ENCODE results near the gene SLC35D1.

Gene SLC35D1

GRCh38 chr1:67019600-67020136 is 34.3 kb downstream of the SLC35D1 start:
- H3K36me3 ChIP-seq (ENCODE audit: control insufficient read depth, insufficient read depth, low read length) = no peaks in the 10 kb centered on the region
- H3K27me3 ChIP-seq (ENCODE audit: control insufficient read depth, insufficient read depth, low read length) = peaks cover 6% of the 10 kb centered on the region; the same call in 1 of the 2 replicates
- no peak overlapping the region for H3K27ac ChIP-seq (ENCODE audit: low read length)
- peaks cover 4% of the 10 kb centered on the region; the same call in 1 of the 2 replicates for H3K4me1 ChIP-seq (ENCODE audit: control insufficient read depth, insufficient read depth, low read length)
- peak; percentile 16 for DNase-seq (ENCODE audit: low read depth, low spot score)
- WGBS (ENCODE audit: insufficient coverage, insufficient read length) = no CpG with 5 or more reads among the region's 1 CpG
- H3K4me3 ChIP-seq (ENCODE audit: low read length) = no peak overlapping the region
- H3K9me3 ChIP-seq (ENCODE audit: control insufficient read depth, insufficient read depth, low read length) = no peaks in the 10 kb centered on the region

GRCh38 chr1:67019121-67019520 is 34.8 kb downstream of the SLC35D1 start:
- peaks cover 4% of the 10 kb centered on the region; the same call in 1 of the 2 replicates for H3K4me1 ChIP-seq (ENCODE audit: control insufficient read depth, insufficient read depth, low read length)
- H3K4me3 ChIP-seq (ENCODE audit: low read length) = no peak overlapping the region
- no CpG with 5 or more reads among the region's 4 CpGs for WGBS (ENCODE audit: insufficient coverage, insufficient read length)
- H3K27me3 ChIP-seq (ENCODE audit: control insufficient read depth, insufficient read depth, low read length) = peaks cover 6% of the 10 kb centered on the region; the same call in 1 of the 2 replicates
- no peak for DNase-seq (ENCODE audit: low read depth, low spot score)
- no peaks in the 10 kb centered on the region for H3K9me3 ChIP-seq (ENCODE audit: control insufficient read depth, insufficient read depth, low read length)
- no peak overlapping the region for H3K27ac ChIP-seq (ENCODE audit: low read length)
- H3K36me3 ChIP-seq (ENCODE audit: control insufficient read depth, insufficient read depth, low read length) = no peaks in the 10 kb centered on the region

GRCh38 chr1:67018574-67018973 is 35.4 kb downstream of the SLC35D1 start:
- DNase-seq (ENCODE audit: low read depth, low spot score) = no peak
- WGBS (ENCODE audit: insufficient coverage, insufficient read length) = no CpG with 5 or more reads among the region's 2 CpGs
- Histone ChIP-seq H3K27ac (ENCODE audit: low read length) (no peak overlapping the region), H3K27me3 (ENCODE audit: control insufficient read depth, insufficient read depth, low read length) (peaks cover 6% of the 10 kb centered on the region; the same call in 1 of the 2 replicates), H3K4me3 (ENCODE audit: low read length) (no peak overlapping the region), H3K36me3 (ENCODE audit: control insufficient read depth, insufficient read depth, low read length) (no peaks in the 10 kb centered on the region), H3K9me3 (ENCODE audit: control insufficient read depth, insufficient read depth, low read length) (no peaks in the 10 kb centered on the region), H3K4me1 (ENCODE audit: control insufficient read depth, insufficient read depth, low read length) (peaks cover 4% of the 10 kb centered on the region; the same call in 1 of the 2 replicates)

- no peaks in the 10 kb centered on the region for H3K4me1 ChIP-seq (ENCODE audit: control insufficient read depth, insufficient read depth, low read length)
- H3K9me3 ChIP-seq (ENCODE audit: control insufficient read depth, insufficient read depth, low read length) = no peaks in the 10 kb centered on the region
- H3K27me3 ChIP-seq (ENCODE audit: control insufficient read depth, insufficient read depth, low read length) = no peaks in the 10 kb centered on the region
- no peak for DNase-seq (ENCODE audit: low read depth, low spot score)
- H3K27ac ChIP-seq (ENCODE audit: low read length) = no peak overlapping the region
- no CpG with 5 or more reads among the region's 2 CpGs for WGBS (ENCODE audit: insufficient coverage, insufficient read length)
- no peaks in the 10 kb centered on the region for H3K36me3 ChIP-seq (ENCODE audit: control insufficient read depth, insufficient read depth, low read length)
- H3K4me3 ChIP-seq (ENCODE audit: low read length) = no peak overlapping the region
Observed at GRCh38 chr1:67013573-67013972, 40.4 kb downstream of the SLC35D1 start.

GRCh38 chr1:67009792-67010191 is 44.2 kb downstream of the SLC35D1 start:
- no CpG with 5 or more reads among the region's 3 CpGs for WGBS (ENCODE audit: insufficient coverage, insufficient read length)
- no peaks in the 10 kb centered on the region for H3K36me3 ChIP-seq (ENCODE audit: control insufficient read depth, insufficient read depth, low read length)
- no peaks in the 10 kb centered on the region for H3K27me3 ChIP-seq (ENCODE audit: control insufficient read depth, insufficient read depth, low read length)

GRCh38 chr1:67005068-67005467 is 48.9 kb downstream of the SLC35D1 start:
- H3K27me3 ChIP-seq (ENCODE audit: control insufficient read depth, insufficient read depth, low read length) = no peaks in the 10 kb centered on the region
- no peak for DNase-seq (ENCODE audit: low read depth, low spot score)
- H3K36me3 ChIP-seq (ENCODE audit: control insufficient read depth, insufficient read depth, low read length) = no peaks in the 10 kb centered on the region
- H3K27ac ChIP-seq (ENCODE audit: low read length) = no peak overlapping the region
- H3K9me3 ChIP-seq (ENCODE audit: control insufficient read depth, insufficient read depth, low read length) = no peaks in the 10 kb centered on the region
- H3K4me3 ChIP-seq (ENCODE audit: low read length) = no peak overlapping the region
- WGBS (ENCODE audit: insufficient coverage, insufficient read length) = no CpG with 5 or more reads among the region's 8 CpGs
- H3K4me1 ChIP-seq (ENCODE audit: control insufficient read depth, insufficient read depth, low read length) = no peaks in the 10 kb centered on the region

More at GRCh38 chr1:67009792-67010191, 44.2 kb downstream of the SLC35D1 start:
- DNase-seq (ENCODE audit: low read depth, low spot score) = no peak
- Histone ChIP-seq H3K9me3 (ENCODE audit: control insufficient read depth, insufficient read depth, low read length) (no peaks in the 10 kb centered on the region), H3K27ac (ENCODE audit: low read length) (no peak overlapping the region), H3K4me1 (ENCODE audit: control insufficient read depth, insufficient read depth, low read length) (no peaks in the 10 kb centered on the region), H3K4me3 (ENCODE audit: low read length) (no peak overlapping the region)

GRCh38 chr1:67004176-67004575 is 49.8 kb downstream of the SLC35D1 start:
- Histone ChIP-seq H3K9me3 (ENCODE audit: control insufficient read depth, insufficient read depth, low read length) (no peaks in the 10 kb centered on the region), H3K27ac (ENCODE audit: low read length) (no peak overlapping the region), H3K4me3 (ENCODE audit: low read length) (no peak overlapping the region), H3K27me3 (ENCODE audit: control insufficient read depth, insufficient read depth, low read length) (no peaks in the 10 kb centered on the region), H3K4me1 (ENCODE audit: control insufficient read depth, insufficient read depth, low read length) (no peaks in the 10 kb centered on the region), H3K36me3 (ENCODE audit: control insufficient read depth, insufficient read depth, low read length) (no peaks in the 10 kb centered on the region)
- no peak for DNase-seq (ENCODE audit: low read depth, low spot score)
- WGBS (ENCODE audit: insufficient coverage, insufficient read length) = no CpG with 5 or more reads among the region's 1 CpG

- no peak overlapping the region for H3K4me3 ChIP-seq (ENCODE audit: low read length)
- WGBS (ENCODE audit: insufficient coverage, insufficient read length) = no CpG with 5 or more reads among the region's 5 CpGs
- no peak overlapping the region for H3K27ac ChIP-seq (ENCODE audit: low read length)
- no peaks in the 10 kb centered on the region for H3K9me3 ChIP-seq (ENCODE audit: control insufficient read depth, insufficient read depth, low read length)
- H3K36me3 ChIP-seq (ENCODE audit: control insufficient read depth, insufficient read depth, low read length) = no peaks in the 10 kb centered on the region
- H3K4me1 ChIP-seq (ENCODE audit: control insufficient read depth, insufficient read depth, low read length) = no peaks in the 10 kb centered on the region
- no peaks in the 10 kb centered on the region for H3K27me3 ChIP-seq (ENCODE audit: control insufficient read depth, insufficient read depth, low read length)
- DNase-seq (ENCODE audit: low read depth, low spot score) = no peak
Observed at GRCh38 chr1:67001682-67002425, 52.1 kb downstream of the SLC35D1 start.

GRCh38 chr1:66999640-67000400 is 54.1 kb downstream of the SLC35D1 start:
- Histone ChIP-seq H3K27me3 (ENCODE audit: control insufficient read depth, insufficient read depth, low read length) (no peaks in the 10 kb centered on the region), H3K36me3 (ENCODE audit: control insufficient read depth, insufficient read depth, low read length) (no peaks in the 10 kb centered on the region), H3K4me3 (ENCODE audit: low read length) (no peak overlapping the region), H3K27ac (ENCODE audit: low read length) (no peak overlapping the region), H3K4me1 (ENCODE audit: control insufficient read depth, insufficient read depth, low read length) (no peaks in the 10 kb centered on the region), H3K9me3 (ENCODE audit: control insufficient read depth, insufficient read depth, low read length) (no peaks in the 10 kb centered on the region)
- no CpG with 5 or more reads among the region's 7 CpGs for WGBS (ENCODE audit: insufficient coverage, insufficient read length)
- no peak for DNase-seq (ENCODE audit: low read depth, low spot score)

- no peaks in the 10 kb centered on the region for H3K4me1 ChIP-seq (ENCODE audit: control insufficient read depth, insufficient read depth, low read length)
- no peaks in the 10 kb centered on the region for H3K9me3 ChIP-seq (ENCODE audit: control insufficient read depth, insufficient read depth, low read length)
- no peak overlapping the region for H3K4me3 ChIP-seq (ENCODE audit: low read length)
- no peak for DNase-seq (ENCODE audit: low read depth, low spot score)
- no peak overlapping the region for H3K27ac ChIP-seq (ENCODE audit: low read length)
- H3K27me3 ChIP-seq (ENCODE audit: control insufficient read depth, insufficient read depth, low read length) = no peaks in the 10 kb centered on the region
- no peaks in the 10 kb centered on the region for H3K36me3 ChIP-seq (ENCODE audit: control insufficient read depth, insufficient read depth, low read length)
Observed at GRCh38 chr1:66998972-66999371, 55.0 kb downstream of the SLC35D1 start.
